Measurements from ENCODE around the gene AOPEP.

The AOPEP gene

GRCh38 chr9:95126739-95127138 lies 400.2 kb downstream of the AOPEP start:
- no peak for DNase-seq

GRCh38 chr9:95127249-95128176 lies 401.0 kb downstream of the AOPEP start:
- DNase-seq, result peak; percentile 79

GRCh38 chr9:95128177-95128524 lies 401.7 kb downstream of the AOPEP start:
- no peak for DNase-seq

- DNase-seq, result no peak
These were observed 403.2 kb downstream of the AOPEP start for GRCh38 chr9:95129476-95130291.

GRCh38 chr9:95130484-95130883 lies 404.0 kb downstream of the AOPEP start:
- no peak for DNase-seq

- peak; percentile 71 for DNase-seq
These were observed 404.8 kb downstream of the AOPEP start for GRCh38 chr9:95131023-95131943.

GRCh38 chr9:95132366-95133324 lies 406.1 kb downstream of the AOPEP start:
- DNase-seq, result no peak

- no peak for DNase-seq
These were observed 406.8 kb downstream of the AOPEP start for GRCh38 chr9:95133325-95133705.

GRCh38 chr9:95134457-95134881 lies 408.0 kb downstream of the AOPEP start:
- DNase-seq, result no peak

GRCh38 chr9:95135756-95136155 lies 409.3 kb downstream of the AOPEP start:
- DNase-seq, result no peak

Data from fibroblast of skin of scalp (primary cell).